Hematopoietic multipotent progenitor cell (in vitro differentiated cells): Measurements from ENCODE around the gene SUPT6H. TPM values are rescaled to one million over a fixed set of nuclear protein-coding genes. Genes with fewer than 3 reads are reported as not detected.

Source experiments
- DNase-seq, 3 donors: peaks; one replicate each; pipeline ENCODE4 v3.0.0-alpha.2; 2011 to 2015; ENCODE audit warnings: low read depth in 2 of 3, low spot score in 2 of 3
- total RNA-seq: library from RNA; depleted of rRNA; stranded (reverse); fragments of >200 nt; gene quantifications from one replicate; pipeline ENCODE4 v1.2.3, GENCODE V29; 2012

Gene SUPT6H
- total RNA-seq = 61.9 TPM

- peak; percentile 92 to 98 (median 95) for DNase-seq
Observed at GRCh38 chr17:28661635-28662526, at the start of gene SUPT6H, which contains the start of gene SDF2. SUPT6H (plus strand) TSS chr17:28662205; CDS start chr17:28673402, 11,197 bp downstream. SDF2 (minus strand) TSS chr17:28661906; CDS start chr17:28661876, 30 bp downstream.

- peak in 1 of 3 donors; percentile 23 for DNase-seq
Observed at GRCh38 chr17:28612531-28612930, 49.5 kb upstream of the SUPT6H start.

GRCh38 chr17:28612936-28613872 lies 48.8 kb upstream of the SUPT6H start:
- peak in 1 of 3 donors; percentile 56 for DNase-seq

GRCh38 chr17:28613931-28614381 lies 48.0 kb upstream of the SUPT6H start, which contains the start of gene RSKR:
RSKR (minus strand) TSS chr17:28614185; CDS start chr17:28614161, 24 bp downstream.
- DNase-seq = peak in 2 of 3 donors; percentile 48 to 77

- no peak for DNase-seq
Observed at GRCh38 chr17:28615260-28615940, 46.6 kb upstream of the SUPT6H start.

- DNase-seq = no peak
Observed at GRCh38 chr17:28616281-28616680, 45.7 kb upstream of the SUPT6H start.

- DNase-seq = no peak
Observed at GRCh38 chr17:28618464-28618863, 43.5 kb upstream of the SUPT6H start.

- no peak for DNase-seq
Observed at GRCh38 chr17:28620010-28620409, 42.0 kb upstream of the SUPT6H start.

- DNase-seq = no peak
Observed at GRCh38 chr17:28622186-28622585, 39.8 kb upstream of the SUPT6H start.

- no peak for DNase-seq
Observed at GRCh38 chr17:28623696-28624095, 38.3 kb upstream of the SUPT6H start.

GRCh38 chr17:28624148-28624547 lies 37.9 kb upstream of the SUPT6H start:
- DNase-seq = no peak

GRCh38 chr17:28626818-28627217 lies 35.2 kb upstream of the SUPT6H start:
- DNase-seq = no peak

- DNase-seq = no peak
Observed at GRCh38 chr17:28634206-28634865, 27.7 kb upstream of the SUPT6H start.

- DNase-seq = no peak
Observed at GRCh38 chr17:28635506-28635905, 26.5 kb upstream of the SUPT6H start.

GRCh38 chr17:28641579-28641978 lies 20.4 kb upstream of the SUPT6H start:
- DNase-seq = no peak

GRCh38 chr17:28643983-28644786 lies 17.8 kb upstream of the SUPT6H start:
- peak in 2 of 3 donors; percentile 63 to 71 for DNase-seq

GRCh38 chr17:28644787-28645575 lies 17.0 kb upstream of the SUPT6H start, which contains the start of gene BLTP2:
BLTP2 (minus strand) TSS chr17:28645158; CDS start chr17:28645056, 102 bp downstream.
- peak; percentile 86 to 96 (median 96) for DNase-seq

GRCh38 chr17:28645576-28645939 lies 16.4 kb upstream of the SUPT6H start:
- DNase-seq = no peak
